ENCODE results near the gene HSD17B1. TPM values are rescaled to one million over a fixed set of nuclear protein-coding genes. Genes with fewer than 3 reads are reported as not detected.
A peak's percentile ranks its signal among the peaks of the same experiment; 100 is the strongest.

The HSD17B1 gene
- total RNA-seq, 1 donor from 2014 or later: 1.4 TPM

GRCh38 chr17:42561897-42562387 is 9.2 kb downstream of the HSD17B1 start, which contains the start of gene COASY:
Gene COASY (plus strand): TSS chr17:42562148. CDS start chr17:42562623, 475 bp downstream.
- peaks cover 16% of the 10 kb centered on the region for H3K4me1 Mint-ChIP-seq (ENCODE audit: low read depth)
- DNase-seq (ENCODE audit: low spot score, unreplicated experiment): peak; percentile 85
- H3K27ac Mint-ChIP-seq: peak within 1 kb of the TSS; percentile 98
- peak within 1 kb of the TSS; percentile 92 for H3K4me3 Mint-ChIP-seq (ENCODE audit: low read depth)
- no peaks in the 10 kb centered on the region for H3K36me3 Mint-ChIP-seq (ENCODE audit: insufficient read depth)
- TF ChIP-seq CTCF (IDR thresholded peaks at IDR 0.05; ENCODE audit: unreplicated experiment): no peak
- no peaks in the 10 kb centered on the region for H3K27me3 Mint-ChIP-seq
- no peaks in the 10 kb centered on the region for H3K9me3 Mint-ChIP-seq (ENCODE audit: low read depth)

- H3K4me3 Mint-ChIP-seq (ENCODE audit: low read depth): peak overlapping the region; percentile 92
- no peaks in the 10 kb centered on the region for H3K27me3 Mint-ChIP-seq
- H3K27ac Mint-ChIP-seq: peak overlapping the region; percentile 98
- DNase-seq (ENCODE audit: low spot score, unreplicated experiment): no peak
- no peaks in the 10 kb centered on the region for H3K9me3 Mint-ChIP-seq (ENCODE audit: low read depth)
- no peaks in the 10 kb centered on the region for H3K36me3 Mint-ChIP-seq (ENCODE audit: insufficient read depth)
- no peak for TF ChIP-seq CTCF (IDR thresholded peaks at IDR 0.05; ENCODE audit: unreplicated experiment)
- peaks cover 17% of the 10 kb centered on the region for H3K4me1 Mint-ChIP-seq (ENCODE audit: low read depth)
These were observed 9.8 kb downstream of the HSD17B1 start for GRCh38 chr17:42562388-42563142.

GRCh38 chr17:42563143-42563509 is 10.4 kb downstream of the HSD17B1 start:
- Mint-ChIP-seq H3K4me1 (ENCODE audit: low read depth) (peaks cover 21% of the 10 kb centered on the region), H3K27me3 (no peaks in the 10 kb centered on the region), H3K4me3 (ENCODE audit: low read depth) (peak overlapping the region; percentile 92), H3K9me3 (ENCODE audit: low read depth) (no peaks in the 10 kb centered on the region), H3K36me3 (ENCODE audit: insufficient read depth) (peaks cover 2% of the 10 kb centered on the region), H3K27ac (peak overlapping the region; percentile 98)
- no peak for TF ChIP-seq CTCF (IDR thresholded peaks at IDR 0.05; ENCODE audit: unreplicated experiment)
- no peak for DNase-seq (ENCODE audit: low spot score, unreplicated experiment)

- H3K4me3 Mint-ChIP-seq (ENCODE audit: low read depth): peak overlapping the region; percentile 92
- DNase-seq (ENCODE audit: low spot score, unreplicated experiment): no peak
- peaks cover 21% of the 10 kb centered on the region for H3K4me1 Mint-ChIP-seq (ENCODE audit: low read depth)
- no peaks in the 10 kb centered on the region for H3K27me3 Mint-ChIP-seq
- H3K9me3 Mint-ChIP-seq (ENCODE audit: low read depth): no peaks in the 10 kb centered on the region
- TF ChIP-seq CTCF (IDR thresholded peaks at IDR 0.05; ENCODE audit: unreplicated experiment): no peak
- H3K27ac Mint-ChIP-seq: peak overlapping the region; percentile 67
- H3K36me3 Mint-ChIP-seq (ENCODE audit: insufficient read depth): peaks cover 2% of the 10 kb centered on the region
These were observed 10.8 kb downstream of the HSD17B1 start for GRCh38 chr17:42563543-42563942.

GRCh38 chr17:42563950-42564349 is 11.2 kb downstream of the HSD17B1 start:
- no peak overlapping the region for H3K27ac Mint-ChIP-seq
- TF ChIP-seq CTCF (IDR thresholded peaks at IDR 0.05; ENCODE audit: unreplicated experiment): no peak

More at GRCh38 chr17:42563950-42564349, 11.2 kb downstream of the HSD17B1 start:
- Mint-ChIP-seq H3K9me3 (ENCODE audit: low read depth) (no peaks in the 10 kb centered on the region), H3K27me3 (no peaks in the 10 kb centered on the region), H3K4me1 (ENCODE audit: low read depth) (peaks cover 21% of the 10 kb centered on the region), H3K36me3 (ENCODE audit: insufficient read depth) (peaks cover 2% of the 10 kb centered on the region), H3K4me3 (ENCODE audit: low read depth) (peak overlapping the region; percentile 92)
- DNase-seq (ENCODE audit: low spot score, unreplicated experiment): no peak
